K562 (cell line): ENCODE measurements around the gene CPLANE2. TPM values are rescaled to one million over a fixed set of nuclear protein-coding genes. Genes with fewer than 3 reads are reported as not detected.

Experiments
- BHLHE40 ChIP-seq: IDR thresholded peaks from 2 replicates; pipeline ENCODE4 v1.6.1; 2011; ENCODE audit warnings: low read length, improper control_type of control experiment
- ELF4 ChIP-seq: fragments of 450-650 bp; formaldehyde crosslinking; IDR thresholded peaks from 2 replicates; pipeline ENCODE4 v1.4.0; 2022; ENCODE audit warnings: missing genetic modification characterization
- FOXK2 ChIP-seq, 2 experiments: fragments of 450-650 bp; IDR thresholded peaks in 1 of 2; conservative IDR thresholded peaks in 1 of 2; 2 replicates each; pipeline ENCODE4 v1.6.1; 2016; ENCODE audit warnings: low read depth in 2 of 2, mild to moderate bottlenecking in 1 of 2
- LARP7 ChIP-seq: fragments of 450-650 bp; IDR thresholded peaks from 2 replicates; pipeline ENCODE4 v1.6.1; 2016
- MLX ChIP-seq, 2 experiments: fragments of 450-650 bp in 1 of 2; sonication (generic) in 1 of 2; formaldehyde crosslinking; conservative IDR thresholded peaks; 2 replicates each; pipeline versions ENCODE4 v1.4.0 to v1.8.1; 2020 to 2022; ENCODE audit warnings: mild to moderate bottlenecking in 1 of 2, missing genetic modification reagents in 1 of 2
- NCOA2 ChIP-seq, 2 experiments: fragments of 450-650 bp; IDR thresholded peaks; 2 replicates each; pipeline ENCODE4 v1.6.1; 2018; ENCODE audit warnings: mild to moderate bottlenecking in 2 of 2, moderate library complexity in 1 of 2; ENCODE audit not compliant: partially characterized antibody in 2 of 2
- PREB ChIP-seq: sonication (generic); formaldehyde crosslinking; IDR thresholded peaks from 2 replicates; pipeline ENCODE4 v1.8.1; 2023; ENCODE audit warnings: mild to moderate bottlenecking, missing genetic modification reagents
- PRPF4 ChIP-seq: fragments of 200-400 bp; formaldehyde crosslinking; IDR thresholded peaks from one replicate; pipeline ENCODE4 v1.6.1; 2017; ENCODE audit warnings: low read length, low read depth, mild to moderate bottlenecking; ENCODE audit not compliant: insufficient read depth, poor library complexity, severe bottlenecking
- SRF ChIP-seq, 2 experiments: fragments of 250-450, 450-650 bp in 1 of 2; sonication (Bioruptor Pico) in 1 of 2; sonication (generic) in 1 of 2; formaldehyde crosslinking; IDR thresholded peaks; 2 replicates each; pipeline versions ENCODE4 v1.5.0 to v1.5.1; 2020 to 2022; ENCODE audit warnings: mild to moderate bottlenecking in 1 of 2, missing genetic modification reagents in 1 of 2
- THRB ChIP-seq: fragments of 450-650 bp; formaldehyde crosslinking; conservative IDR thresholded peaks from 2 replicates; pipeline ENCODE4 v1.4.0; 2022; ENCODE audit warnings: mild to moderate bottlenecking, missing genetic modification characterization
- XRCC5 ChIP-seq: fragments of 200-400 bp; formaldehyde crosslinking; IDR thresholded peaks from 2 replicates; pipeline ENCODE4 v1.6.1; 2017; ENCODE audit warnings: low read depth, mild to moderate bottlenecking, low read length
- ZBTB40 ChIP-seq, 2 experiments: fragments of 450-650 bp in 1 of 2; sonication (generic) in 1 of 2; formaldehyde crosslinking in 1 of 2; IDR thresholded peaks; 2 replicates each; pipeline versions ENCODE4 v1.7.1 to v1.9.0; 2016 to 2022; ENCODE audit warnings: inconsistent platforms in 1 of 2, mild to moderate bottlenecking in 1 of 2, missing genetic modification reagents in 1 of 2
- polyA plus RNA-seq, 8 experiments: library from polyadenylated mRNA; depleted of rRNA in 4 of 8; stranded (reverse) in 5 of 8; unstranded in 3 of 8; fragments of >200 nt; fragmentation: Nextera tagmentation in 2 of 8; fragmentation: Illumina TruSeq in 1 of 8; extraction: Ambion mirVana in 2 of 8; extraction: Trizol in 1 of 8; gene quantifications; 2 replicates each; pipeline versions ENCODE4 v1.2.1 to v1.2.3, GENCODE V29; 2011 to 2014; ENCODE audit warnings: inconsistent platforms in 1 of 8, missing spikeins in 1 of 8
- total RNA-seq, 7 experiments: library from RNA; depleted of rRNA in 6 of 7; stranded (reverse); fragments of >200 nt in 6 of 7; fragmentation: Illumina TruSeq in 2 of 7; extraction: Trizol in 2 of 7; gene quantifications; 2 replicates each; pipeline versions ENCODE4 v1.2.1 to v1.2.3, GENCODE V29; 2011 to 2021; ENCODE audit warnings: low replicate concordance in 1 of 7

Gene CPLANE2
- total and polyA plus RNA-seq, 9 of the 15 experiments (the other 6 are each of a cell fraction or from before 2014, with no cell fraction given) = 0.17 to 20.9 (median 8.1) TPM

GRCh38 chr1:16207318-16208269, 29.4 kb downstream of the CPLANE2 start (continued):
- TF ChIP-seq ZBTB40 (IDR thresholded peaks at IDR 0.05) (peak; percentile 54; the same call in 1 of the 2 replicates), ZBTB40 (CRISPR knock-in tag; IDR thresholded peaks at IDR 0.05) (no peak), ELF4 (CRISPR knock-in tag) (peak; percentile 54; the same call in 1 of the 2 replicates), BHLHE40 (no peak), FOXK2 (conservative IDR thresholded peaks at IDR 0.05 in 1 of 2, IDR thresholded peaks at IDR 0.05 in 1 of 2; ENCODE audit: low read depth in 2 of 2) (no peak), MLX (CRISPR knock-in tag; conservative IDR thresholded peaks at IDR 0.05) (0 out of 4 replicates have a peak, but pooled peaks of 1 of the 2 experiments have one; percentile 59), SRF (CRISPR knock-in tag; IDR thresholded peaks at IDR 0.05) (no peak), NCOA2 (IDR thresholded peaks at IDR 0.05; ENCODE audit: partially characterized antibody in 2 of 2) (no peak), PREB (CRISPR knock-in tag) (no peak), XRCC5 (peak; percentile 54; the same call in 1 of the 2 replicates), THRB (CRISPR knock-in tag) (0 out of 2 replicates have a peak, but pooled peaks have one; percentile 82), PRPF4 (peak; percentile 2), LARP7 (peak; percentile 66; the same call in 1 of the 2 replicates)
